GM20000 (cell line): ENCODE measurements around the gene CAPS.
"Not testable (repeated sequence)": the region's sequence is repeated elsewhere in the genome, so short reads cannot be mapped to it uniquely, and the experiment has no call there.

Experiments used
- DNase-seq: peaks from one replicate; pipeline ENCODE4 v3.0.0; 2012; ENCODE audit warnings: low spot score
- CTCF ChIP-seq: IDR thresholded peaks from 2 replicates; pipeline ENCODE4 v1.5.1; 2012; ENCODE audit warnings: mild to moderate bottlenecking, control low read depth; ENCODE audit errors: extremely low read depth, missing control alignments

CAPS gene

GRCh38 chr19:5961969-5962945, 48.2 kb downstream of the CAPS start:
- no peak for TF ChIP-seq CTCF
- DNase-seq, result no peak

DNA sequence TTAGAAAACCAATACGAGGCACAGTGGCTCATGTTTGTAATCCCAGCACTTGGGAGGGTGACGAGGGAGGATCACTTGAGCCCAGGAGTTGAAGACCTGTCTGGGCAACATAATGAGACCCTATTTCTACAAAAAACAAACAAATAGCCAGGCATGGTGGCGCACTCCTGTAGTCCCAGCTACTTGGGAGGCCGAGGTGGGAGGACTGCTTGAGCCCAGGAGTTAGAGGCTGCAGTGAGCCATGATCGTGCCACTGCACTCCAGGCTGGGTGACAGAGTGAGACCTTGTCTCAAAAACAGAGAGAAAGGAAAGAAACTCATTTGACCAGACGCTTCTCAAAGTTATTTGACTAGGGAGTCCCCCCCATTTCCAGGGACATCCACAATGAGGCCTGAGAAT, 49.2 kb downstream of the CAPS start:
- not testable (repeated sequence) for DNase-seq

DNA sequence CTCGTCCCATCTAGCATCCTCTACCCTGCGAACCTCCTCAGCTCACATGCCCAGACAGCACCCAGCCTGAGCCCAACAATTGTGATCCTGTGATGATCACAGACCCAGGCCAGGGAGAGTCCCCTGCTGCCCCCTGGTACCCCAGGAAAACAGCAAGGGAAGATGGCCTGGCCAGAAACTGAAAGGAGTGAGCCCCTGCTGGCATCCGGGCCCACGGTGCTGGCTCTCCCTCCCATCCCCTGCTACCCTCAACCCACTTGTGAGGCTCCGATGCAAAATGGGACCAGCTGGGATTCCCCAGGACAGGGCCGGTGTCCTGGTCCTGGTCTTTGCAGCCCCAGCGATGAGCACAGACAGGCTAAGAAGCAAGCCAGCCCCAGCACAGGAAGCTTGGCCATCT, 49.8 kb downstream of the CAPS start:
- DNase-seq, result no peak
- TF ChIP-seq CTCF, result no peak

- TF ChIP-seq CTCF, result no peak
- no peak for DNase-seq
These were observed 50.9 kb downstream of the CAPS start for GRCh38 chr19:5964816-5965565.
